ENCODE measurements around the gene SERTAD2. TPM values are rescaled to one million over a fixed set of nuclear protein-coding genes. Genes with fewer than 3 reads are reported as not detected.

The SERTAD2 gene
- total RNA-seq, 1 experiment from 2014 or later: 73.8 TPM

DNA sequence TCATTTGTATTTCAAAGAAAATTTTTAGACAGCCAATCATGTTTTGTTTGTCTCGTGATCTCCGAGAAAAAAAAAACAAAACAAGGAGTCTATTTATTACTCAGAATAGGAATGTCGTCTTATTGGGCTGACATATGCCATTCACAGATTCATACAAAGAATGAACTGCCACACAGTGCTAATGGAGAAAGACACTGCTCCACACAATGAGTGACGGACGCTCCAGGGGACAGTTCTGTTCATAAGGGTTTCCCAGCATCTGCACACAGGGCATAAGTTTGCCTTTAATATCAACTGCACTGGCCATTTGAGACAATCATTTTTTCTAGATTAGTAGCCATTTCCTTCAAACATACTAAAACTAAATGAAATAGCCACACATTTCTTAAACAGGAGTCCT is 3.4 kb downstream of the SERTAD2 start:
- peaks cover 79% of the 10 kb centered on the region for H3K4me1 ChIP-seq (ENCODE audit: low read length)

DNA sequence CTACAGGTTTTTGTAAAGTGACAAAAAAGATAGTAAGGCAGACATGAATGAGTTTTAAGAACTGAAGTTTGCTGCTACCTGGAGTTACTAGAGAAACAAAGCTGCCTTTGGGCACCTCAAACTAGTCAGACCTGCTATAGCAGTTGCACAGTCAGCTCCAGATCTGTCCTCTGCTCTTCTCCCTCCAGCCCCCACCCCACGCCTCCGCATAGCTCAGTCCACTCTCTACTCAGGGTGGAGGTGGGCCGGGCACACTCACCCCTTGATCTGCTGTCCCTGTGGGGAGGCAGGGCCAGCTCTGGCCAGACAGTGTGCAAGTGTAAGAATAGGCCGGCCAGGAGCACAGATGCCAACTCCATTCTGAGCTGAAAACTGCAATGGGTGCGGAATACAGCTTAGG is 4.1 kb downstream of the SERTAD2 start:
- peak overlapping the region; percentile 87 for H3K27ac ChIP-seq (ENCODE audit: low read length)
- H3K4me1 ChIP-seq (ENCODE audit: low read length): peaks cover 79% of the 10 kb centered on the region

More for the DNA sequence above, 3.4 kb downstream of the SERTAD2 start:
- Histone ChIP-seq H2AFZ (ENCODE audit: low read length) (no peak overlapping the region), H3K4me3 (ENCODE audit: low read length) (peak overlapping the region; percentile 83), H3K4me2 (ENCODE audit: low read depth, low read length, poor library complexity, severe bottlenecking) (peak overlapping the region; percentile 92), H3K36me3 (ENCODE audit: insufficient read depth, low read length) (no peaks in the 10 kb centered on the region), H3K9me2 (replicated peaks; ENCODE audit: insufficient read depth, low read length) (no peaks in the 10 kb centered on the region), H3K9me3 (ENCODE audit: low read length) (no peaks in the 10 kb centered on the region), H3K79me2 (ENCODE audit: low read length) (peaks cover 94% of the 10 kb centered on the region), H4K20me1 (ENCODE audit: insufficient read depth, low read depth, low read length) (peaks cover 68% of the 10 kb centered on the region), H3K9ac (ENCODE audit: low read length) (peak overlapping the region; percentile 92), H3K27ac (ENCODE audit: low read length) (peak overlapping the region; percentile 87), H3K27me3 (ENCODE audit: low read length) (no peaks in the 10 kb centered on the region)
- DNase-seq: peak; percentile 71

GRCh38 chr2:64649013-64649484 is 4.7 kb downstream of the SERTAD2 start:
- Histone ChIP-seq H3K9ac (ENCODE audit: low read length) (peak overlapping the region; percentile 60), H4K20me1 (ENCODE audit: insufficient read depth, low read depth, low read length) (peaks cover 81% of the 10 kb centered on the region), H3K27ac (ENCODE audit: low read length) (peak overlapping the region; percentile 87), H3K4me2 (ENCODE audit: low read depth, low read length, poor library complexity, severe bottlenecking) (peak overlapping the region; percentile 92), H3K27me3 (ENCODE audit: low read length) (no peaks in the 10 kb centered on the region), H3K4me1 (ENCODE audit: low read length) (peaks cover 83% of the 10 kb centered on the region), H2AFZ (ENCODE audit: low read length) (no peak overlapping the region), H3K9me3 (ENCODE audit: low read length) (no peaks in the 10 kb centered on the region), H3K4me3 (ENCODE audit: low read length) (peak overlapping the region; percentile 45), H3K79me2 (ENCODE audit: low read length) (peaks cover 96% of the 10 kb centered on the region), H3K36me3 (ENCODE audit: insufficient read depth, low read length) (no peaks in the 10 kb centered on the region), H3K9me2 (replicated peaks; ENCODE audit: insufficient read depth, low read length) (no peaks in the 10 kb centered on the region)
- no peak for DNase-seq

More for the DNA sequence above, 4.1 kb downstream of the SERTAD2 start:
- H3K9me2 ChIP-seq (replicated peaks; ENCODE audit: insufficient read depth, low read length): no peaks in the 10 kb centered on the region
- H3K4me2 ChIP-seq (ENCODE audit: low read depth, low read length, poor library complexity, severe bottlenecking): peak overlapping the region; percentile 92
- no peaks in the 10 kb centered on the region for H3K27me3 ChIP-seq (ENCODE audit: low read length)
- H3K4me3 ChIP-seq (ENCODE audit: low read length): peak overlapping the region; percentile 45
- H3K36me3 ChIP-seq (ENCODE audit: insufficient read depth, low read length): no peaks in the 10 kb centered on the region
- peaks cover 96% of the 10 kb centered on the region for H3K79me2 ChIP-seq (ENCODE audit: low read length)
- no peaks in the 10 kb centered on the region for H3K9me3 ChIP-seq (ENCODE audit: low read length)
- peak; percentile 73 for DNase-seq
- H4K20me1 ChIP-seq (ENCODE audit: insufficient read depth, low read depth, low read length): peaks cover 75% of the 10 kb centered on the region
- H2AFZ ChIP-seq (ENCODE audit: low read length): no peak overlapping the region
- peak overlapping the region; percentile 60 for H3K9ac ChIP-seq (ENCODE audit: low read length)

DNA sequence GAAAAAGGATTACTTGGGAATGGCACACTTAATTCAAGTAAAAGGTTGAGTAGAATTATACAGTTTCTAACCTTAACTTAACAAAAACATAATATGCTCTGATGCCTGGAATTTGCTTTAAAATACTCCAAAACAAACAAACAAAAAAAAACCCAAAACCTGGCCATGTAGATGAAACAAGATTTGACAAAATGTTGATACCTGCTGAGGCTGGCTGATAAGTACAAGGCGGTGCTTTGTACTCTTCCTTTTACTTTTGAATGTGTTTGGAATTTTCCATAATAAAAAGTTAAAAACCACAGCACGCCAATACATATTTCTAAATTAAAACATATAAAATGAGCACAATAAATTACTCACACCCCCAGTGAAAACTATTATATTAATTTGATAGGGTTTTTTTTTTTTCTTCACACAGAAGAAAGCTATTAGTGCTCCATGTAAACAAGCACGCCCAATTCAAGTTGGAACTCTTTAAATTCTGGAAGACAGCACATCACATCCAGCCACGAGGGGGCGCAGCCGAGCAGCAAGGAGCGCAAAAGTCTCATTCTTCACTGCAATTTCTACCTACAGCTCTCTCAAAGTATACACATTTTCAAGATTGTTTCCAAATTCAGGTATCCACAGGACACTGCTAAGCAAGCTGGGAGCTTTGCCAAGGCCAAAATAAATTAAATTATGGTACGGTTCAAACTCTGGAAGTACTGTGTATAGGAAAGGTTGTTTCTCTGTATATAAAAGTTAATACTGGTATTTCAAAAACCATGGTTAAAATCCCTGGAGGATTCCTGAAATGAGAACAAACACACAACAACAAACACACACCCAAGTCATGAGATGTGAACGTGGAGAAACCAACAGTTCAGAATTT is 7.5 kb downstream of the SERTAD2 start:
- H3K4me3 ChIP-seq (ENCODE audit: low read length): peak overlapping the region; percentile 67
- no peaks in the 10 kb centered on the region for H3K9me2 ChIP-seq (replicated peaks; ENCODE audit: insufficient read depth, low read length)
- H3K9ac ChIP-seq (ENCODE audit: low read length): peak overlapping the region; percentile 72
- peak overlapping the region; percentile 92 for H3K4me2 ChIP-seq (ENCODE audit: low read depth, low read length, poor library complexity, severe bottlenecking)
- H3K4me1 ChIP-seq (ENCODE audit: low read length): peaks cover 100% of the 10 kb centered on the region
- H3K9me3 ChIP-seq (ENCODE audit: low read length): no peaks in the 10 kb centered on the region
- peaks cover 91% of the 10 kb centered on the region for H4K20me1 ChIP-seq (ENCODE audit: insufficient read depth, low read depth, low read length)
- no peak overlapping the region for H2AFZ ChIP-seq (ENCODE audit: low read length)
- no peaks in the 10 kb centered on the region for H3K27me3 ChIP-seq (ENCODE audit: low read length)
- peaks cover 100% of the 10 kb centered on the region for H3K79me2 ChIP-seq (ENCODE audit: low read length)
- H3K27ac ChIP-seq (ENCODE audit: low read length): peak overlapping the region; percentile 87
- H3K36me3 ChIP-seq (ENCODE audit: insufficient read depth, low read length): peaks cover 9% of the 10 kb centered on the region; the same call in 1 of the 2 replicates
- peak; percentile 96 for DNase-seq

- DNase-seq: peak; percentile 89
- H3K4me2 ChIP-seq (ENCODE audit: low read depth, low read length, poor library complexity, severe bottlenecking): peak overlapping the region; percentile 92
- no peaks in the 10 kb centered on the region for H3K9me2 ChIP-seq (replicated peaks; ENCODE audit: insufficient read depth, low read length)
- H4K20me1 ChIP-seq (ENCODE audit: insufficient read depth, low read depth, low read length): peaks cover 93% of the 10 kb centered on the region
- H3K9ac ChIP-seq (ENCODE audit: low read length): peak overlapping the region; percentile 72
- no peaks in the 10 kb centered on the region for H3K9me3 ChIP-seq (ENCODE audit: low read length)
- peaks cover 100% of the 10 kb centered on the region for H3K79me2 ChIP-seq (ENCODE audit: low read length)
- H3K27me3 ChIP-seq (ENCODE audit: low read length): no peaks in the 10 kb centered on the region
- peak overlapping the region; percentile 67 for H3K4me3 ChIP-seq (ENCODE audit: low read length)
- peak overlapping the region; percentile 86 for H3K27ac ChIP-seq (ENCODE audit: low read length)
- peaks cover 100% of the 10 kb centered on the region for H3K4me1 ChIP-seq (ENCODE audit: low read length)
- H3K36me3 ChIP-seq (ENCODE audit: insufficient read depth, low read length): peaks cover 9% of the 10 kb centered on the region; the same call in 1 of the 2 replicates
- no peak overlapping the region for H2AFZ ChIP-seq (ENCODE audit: low read length)
Observed at GRCh38 chr2:64644458-64645382, 9.0 kb downstream of the SERTAD2 start.

- DNase-seq: peak; percentile 69
- Histone ChIP-seq H3K9ac (ENCODE audit: low read length) (peak overlapping the region; percentile 72), H3K27ac (ENCODE audit: low read length) (peak overlapping the region; percentile 86), H3K9me3 (ENCODE audit: low read length) (no peaks in the 10 kb centered on the region), H3K36me3 (ENCODE audit: insufficient read depth, low read length) (peaks cover 10% of the 10 kb centered on the region; the same call in 1 of the 2 replicates), H3K79me2 (ENCODE audit: low read length) (peaks cover 100% of the 10 kb centered on the region), H2AFZ (ENCODE audit: low read length) (no peak overlapping the region), H3K4me1 (ENCODE audit: low read length) (peaks cover 100% of the 10 kb centered on the region), H3K4me2 (ENCODE audit: low read depth, low read length, poor library complexity, severe bottlenecking) (peak overlapping the region; percentile 92), H3K27me3 (ENCODE audit: low read length) (no peaks in the 10 kb centered on the region), H4K20me1 (ENCODE audit: insufficient read depth, low read depth, low read length) (peaks cover 93% of the 10 kb centered on the region), H3K9me2 (replicated peaks; ENCODE audit: insufficient read depth, low read length) (no peaks in the 10 kb centered on the region), H3K4me3 (ENCODE audit: low read length) (peak overlapping the region; percentile 67)
Observed at GRCh38 chr2:64643838-64644457, 9.8 kb downstream of the SERTAD2 start.

DNA sequence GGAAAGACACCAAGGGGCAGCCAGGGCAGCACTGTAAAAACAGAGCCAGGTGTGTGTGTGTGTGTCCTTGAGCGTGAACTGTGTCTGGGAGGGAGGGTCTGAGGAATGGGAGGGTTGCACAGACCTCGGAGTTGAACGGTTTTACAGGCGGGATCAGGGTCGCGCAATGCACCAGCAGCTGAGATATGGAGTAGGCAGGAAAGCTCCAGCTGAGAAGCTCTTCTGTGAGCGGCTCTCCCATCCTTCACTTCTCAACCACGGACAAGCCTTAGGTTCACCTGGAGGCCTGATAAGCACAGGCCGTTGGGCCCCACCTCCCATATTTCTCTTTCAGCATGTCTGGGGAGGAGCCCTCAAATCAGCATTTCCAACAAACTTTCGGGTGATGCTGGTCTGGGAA is 12.1 kb downstream of the SERTAD2 start:
- H2AFZ ChIP-seq (ENCODE audit: low read length): no peak overlapping the region
- no peak overlapping the region for H3K4me3 ChIP-seq (ENCODE audit: low read length)
- H3K9me3 ChIP-seq (ENCODE audit: low read length): no peaks in the 10 kb centered on the region
- peak overlapping the region; percentile 92 for H3K4me2 ChIP-seq (ENCODE audit: low read depth, low read length, poor library complexity, severe bottlenecking)
- no peaks in the 10 kb centered on the region for H3K27me3 ChIP-seq (ENCODE audit: low read length)
- peaks cover 97% of the 10 kb centered on the region for H4K20me1 ChIP-seq (ENCODE audit: insufficient read depth, low read depth, low read length)
- H3K9ac ChIP-seq (ENCODE audit: low read length): peak overlapping the region; percentile 4; the same call in 1 of the 2 replicates
- H3K9me2 ChIP-seq (replicated peaks; ENCODE audit: insufficient read depth, low read length): no peaks in the 10 kb centered on the region
- H3K4me1 ChIP-seq (ENCODE audit: low read length): peaks cover 92% of the 10 kb centered on the region
- peaks cover 100% of the 10 kb centered on the region for H3K79me2 ChIP-seq (ENCODE audit: low read length)
- no peak for DNase-seq
- H3K36me3 ChIP-seq (ENCODE audit: insufficient read depth, low read length): peaks cover 33% of the 10 kb centered on the region
- peak overlapping the region; percentile 86 for H3K27ac ChIP-seq (ENCODE audit: low read length)

Measured in Karpas-422 (cell line).